Uterus (tissue), 4 donors: ENCODE measurements around the gene SNTG2. TPM values are rescaled to one million over a fixed set of nuclear protein-coding genes. Genes with fewer than 3 reads are reported as not detected.

Experiments
- DNase-seq, 2 donors: peaks; one replicate each; pipeline ENCODE4 v3.0.0-alpha.2; 2019 to 2020
- H3K27ac ChIP-seq, 2 donors: fragments of 200-600 bp; sonication (generic); 1 replicate in 1 of 2; 2 replicates in 1 of 2; pipeline ENCODE4 v1.5.1; 2016 to 2018
- H3K27me3 ChIP-seq, 2 donors: fragments of 200-600 bp; sonication (generic); one replicate each; pipeline ENCODE4 v1.5.1; 2018 to 2019; ENCODE audit warnings: control low read depth in 1 of 2
- H3K36me3 ChIP-seq, 2 donors: fragments of 200-600 bp; sonication (generic); one replicate each; pipeline ENCODE4 v1.5.1; 2019; ENCODE audit warnings: control low read depth in 1 of 2
- H3K4me1 ChIP-seq, 2 donors: fragments of 200-600 bp; sonication (generic); one replicate each; pipeline ENCODE4 v1.5.1; 2018 to 2019; ENCODE audit warnings: control low read depth in 1 of 2
- H3K4me3 ChIP-seq, 2 donors: fragments of 200-600 bp; sonication (generic); 1 replicate in 1 of 2; 2 replicates in 1 of 2; pipeline ENCODE4 v1.5.1; 2018 to 2019; ENCODE audit warnings: mild to moderate bottlenecking in 1 of 2
- H3K9me3 ChIP-seq, 2 donors: fragments of 200-600 bp; sonication (generic); one replicate each; pipeline ENCODE4 v1.5.1; 2019; ENCODE audit warnings: control low read depth in 1 of 2
- CTCF ChIP-seq, 4 experiments: fragments of 200-600 bp in 2 of 4; fragments of 450-650 bp in 2 of 4; sonication (generic) in 2 of 4; IDR thresholded peaks; one replicate each; pipeline ENCODE4 v1.5.1; 2016 to 2019; ENCODE audit warnings: antibody characterized with exemption in 4 of 4, mild to moderate bottlenecking in 2 of 4, moderate library complexity in 1 of 4
- POLR2A ChIP-seq, 2 donors: fragments of 450-650 bp; IDR thresholded peaks; one replicate each; pipeline ENCODE4 v1.6.1; 2016; ENCODE audit warnings: antibody characterized with exemption in 2 of 2, mild to moderate bottlenecking in 1 of 2, moderate library complexity in 1 of 2
- intact Hi-C: fragments of 100-400 bp; cut with DNase I; formaldehyde crosslinking; loops from one replicate; pipeline ENCODE4 v1.15.1; 2023; ENCODE audit warnings: low total_unique reads
- total RNA-seq, 4 donors: library from RNA; depleted of rRNA in 3 of 4; stranded (reverse); fragments of >200 nt in 3 of 4; gene quantifications; one replicate each; pipeline versions ENCODE4 v1.1.0 to v1.2.4, GENCODE V29; 2014 to 2023
- donor health status: DM: yes; HTN: yes; CAD: no.

The SNTG2 gene
- total RNA-seq, 4 donors from 2014 or later, result 3.2 to 46.2 (median 31.4) TPM

DNA sequence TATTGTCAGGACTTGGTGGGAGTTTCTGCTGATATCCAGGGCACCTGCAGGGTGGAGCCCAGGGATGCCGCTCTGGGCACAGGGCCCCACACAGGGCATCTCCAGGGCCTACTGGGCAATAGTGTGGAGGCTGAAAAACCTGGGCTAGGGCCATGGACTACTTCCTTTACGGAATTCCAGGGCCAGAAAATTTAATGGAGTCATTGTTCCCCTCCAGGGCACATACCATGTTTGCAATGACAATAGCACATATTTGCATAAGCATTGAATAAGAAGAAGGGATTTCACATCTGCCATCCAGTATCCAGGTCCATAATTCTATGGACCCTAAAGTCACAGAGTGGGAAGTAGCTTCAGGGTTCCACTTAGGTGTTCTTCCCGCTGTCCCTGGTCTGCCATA lies 358.9 kb downstream of the SNTG2 start:
- no peak for DNase-seq
- Histone ChIP-seq H3K36me3 (no peaks in the 10 kb centered on the region), H3K4me1 (no peaks in the 10 kb centered on the region), H3K27ac (no peak overlapping the region), H3K9me3 (no peaks in the 10 kb centered on the region), H3K27me3 (no peaks in the 10 kb centered on the region), H3K4me3 (no peak overlapping the region)
- intact Hi-C loops, result no loop called here
- TF ChIP-seq CTCF (IDR thresholded peaks at IDR 0.05) (no peak), POLR2A (IDR thresholded peaks at IDR 0.05) (no peak)

DNA sequence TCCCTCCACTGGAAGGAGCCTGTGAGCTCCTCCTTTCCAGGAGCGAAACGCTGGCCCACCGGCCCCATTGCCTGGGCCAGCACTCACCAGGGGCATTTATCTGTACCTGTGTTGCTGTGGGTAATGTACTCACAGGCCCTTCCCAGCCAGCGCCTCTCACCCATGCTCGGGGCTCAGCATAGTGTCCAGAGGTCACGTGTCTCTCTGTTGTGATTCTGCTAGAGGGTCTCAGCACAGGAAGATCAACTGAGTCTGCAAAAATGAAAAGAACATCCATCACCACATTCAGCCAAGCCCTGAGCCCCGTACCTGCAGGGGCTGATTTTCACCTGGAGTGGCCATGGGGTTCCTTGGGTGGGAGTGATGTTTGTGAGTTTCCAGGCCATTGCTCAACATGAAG lies 359.6 kb downstream of the SNTG2 start:
- Histone ChIP-seq H3K4me3 (no peak overlapping the region), H3K27me3 (no peaks in the 10 kb centered on the region), H3K9me3 (no peaks in the 10 kb centered on the region), H3K36me3 (no peaks in the 10 kb centered on the region), H3K27ac (no peak overlapping the region), H3K4me1 (no peaks in the 10 kb centered on the region)
- no peak for DNase-seq
- TF ChIP-seq CTCF (IDR thresholded peaks at IDR 0.05), result no peak
- no peak for TF ChIP-seq POLR2A (IDR thresholded peaks at IDR 0.05)
- intact Hi-C loops, result no loop called here

DNA sequence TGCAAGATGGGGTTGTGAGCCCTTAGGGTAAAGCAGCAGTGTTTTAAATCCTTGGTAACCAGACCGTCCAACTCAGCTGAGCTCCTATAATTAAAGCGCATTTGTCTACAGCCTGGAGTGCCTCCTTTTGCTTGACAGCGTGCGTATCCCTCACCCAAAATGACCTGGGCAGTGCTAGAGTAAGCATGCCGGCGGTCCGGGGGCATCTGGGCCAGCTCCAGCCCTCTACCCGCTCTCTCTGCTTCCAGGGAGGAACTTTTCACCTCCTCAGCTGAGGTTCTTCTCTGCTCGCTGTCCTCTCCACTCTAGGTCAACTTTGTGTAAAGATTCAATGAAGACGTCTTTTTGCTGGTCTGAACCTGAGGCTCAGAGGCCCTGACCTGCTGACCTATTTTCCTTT lies 360.2 kb downstream of the SNTG2 start:
- Histone ChIP-seq H3K27ac (no peak overlapping the region), H3K9me3 (no peaks in the 10 kb centered on the region), H3K27me3 (no peaks in the 10 kb centered on the region), H3K4me3 (no peak overlapping the region), H3K36me3 (no peaks in the 10 kb centered on the region), H3K4me1 (no peaks in the 10 kb centered on the region)
- TF ChIP-seq POLR2A (IDR thresholded peaks at IDR 0.05), result no peak
- TF ChIP-seq CTCF (IDR thresholded peaks at IDR 0.05), result no peak
- DNase-seq, result no peak
- intact Hi-C loops, result no loop called here

DNA sequence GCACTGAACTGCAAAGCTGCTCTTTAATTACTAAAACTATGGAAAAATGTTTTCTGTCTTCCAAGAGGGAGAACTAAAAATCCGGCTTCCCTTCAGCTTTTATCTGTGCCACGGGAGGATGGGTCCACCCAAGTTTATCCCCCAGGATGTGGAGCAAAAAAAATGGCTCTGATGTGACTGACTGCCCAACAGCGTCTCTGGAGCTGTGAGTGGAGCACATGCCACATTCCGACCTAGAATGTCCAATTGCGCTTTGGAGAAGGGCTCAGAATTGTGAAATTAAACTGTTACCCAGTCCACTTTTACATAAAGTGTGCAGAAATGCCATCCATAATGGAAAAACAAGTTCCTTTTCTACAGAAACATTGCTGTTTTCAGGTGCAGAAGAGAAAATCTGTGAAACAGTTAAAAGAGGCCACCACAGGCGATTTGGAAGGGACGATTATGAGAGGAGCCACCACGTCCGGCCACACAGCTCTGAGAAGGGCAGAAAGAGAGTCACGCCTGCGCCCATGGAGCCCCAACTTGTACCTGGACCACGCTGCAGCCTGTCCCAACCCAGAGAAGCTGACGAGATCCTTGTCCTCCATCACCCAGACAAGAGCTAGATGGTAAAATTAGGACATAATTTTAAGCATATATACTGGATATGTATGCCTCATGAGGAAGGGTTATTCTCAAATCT lies 362.7 kb downstream of the SNTG2 start:
- no peak for TF ChIP-seq POLR2A (IDR thresholded peaks at IDR 0.05)
- TF ChIP-seq CTCF (IDR thresholded peaks at IDR 0.05), result no peak
- Histone ChIP-seq H3K4me1 (no peaks in the 10 kb centered on the region), H3K36me3 (no peaks in the 10 kb centered on the region), H3K27ac (no peak overlapping the region), H3K4me3 (no peak overlapping the region), H3K9me3 (no peaks in the 10 kb centered on the region), H3K27me3 (no peaks in the 10 kb centered on the region)
- intact Hi-C loops, result no loop called here
- no peak for DNase-seq

- no peaks in the 10 kb centered on the region for H3K9me3 ChIP-seq
- no peaks in the 10 kb centered on the region for H3K27me3 ChIP-seq
- no peaks in the 10 kb centered on the region for H3K36me3 ChIP-seq
- H3K4me1 ChIP-seq, result no peaks in the 10 kb centered on the region
- intact Hi-C loops, result no loop called here
- no peak for DNase-seq
- H3K4me3 ChIP-seq, result no peak overlapping the region
- no peak overlapping the region for H3K27ac ChIP-seq
- no peak for TF ChIP-seq POLR2A (IDR thresholded peaks at IDR 0.05)
- TF ChIP-seq CTCF (IDR thresholded peaks at IDR 0.05), result no peak
Measured at GRCh38 chr2:1314254-1314653, 363.6 kb downstream of the SNTG2 start.
